ENCODE data around the gene CST3.

The CST3 gene

DNA sequence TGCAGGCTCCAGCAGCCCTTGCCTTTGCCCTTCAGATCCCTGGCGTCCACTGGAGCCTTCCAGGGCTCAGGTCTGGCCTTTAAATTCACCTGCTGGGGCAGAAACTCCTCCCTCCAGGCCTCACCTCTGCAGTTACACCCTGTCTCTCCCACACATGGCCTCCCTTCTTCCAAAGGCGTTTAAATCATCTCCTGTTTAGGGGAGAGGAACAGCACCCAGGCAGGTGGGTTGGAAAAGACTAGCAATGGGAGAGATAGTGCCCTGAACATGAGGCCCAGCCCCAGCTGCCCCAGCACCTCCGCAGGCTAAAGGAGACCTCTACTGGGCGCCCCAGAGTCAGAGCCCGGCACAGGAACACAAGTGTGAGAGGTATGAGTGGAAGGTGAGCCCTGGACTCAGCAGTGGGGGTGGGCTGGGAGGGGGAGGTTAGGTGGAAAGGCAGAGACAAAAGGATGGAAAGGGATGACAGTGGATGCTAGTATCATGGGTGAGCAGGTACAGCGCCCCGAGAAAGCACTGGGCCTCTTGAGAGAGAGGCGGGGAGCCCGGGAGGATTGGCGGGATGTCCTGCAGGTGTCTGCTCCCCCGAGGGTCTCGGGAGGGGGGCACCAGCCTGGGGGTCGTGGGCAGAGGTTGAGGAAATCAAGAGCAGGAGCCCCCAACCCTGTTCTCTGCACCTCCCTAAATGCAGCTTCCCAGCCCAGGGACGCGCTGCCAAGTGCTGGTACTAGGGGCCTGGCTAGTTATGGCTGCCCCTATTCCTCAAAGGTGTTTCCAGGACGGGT lies 31.7 kb downstream of the CST3 start, which contains the start of gene CST9:
TSS of gene CST9 (minus strand) at position 51 of the 785 bp plus-strand sequence. CDS start 53 bp downstream, outside the sequence.
- no peak for DNase-seq (ENCODE audit: low spot score)
- TF ChIP-seq, protein P1, sequence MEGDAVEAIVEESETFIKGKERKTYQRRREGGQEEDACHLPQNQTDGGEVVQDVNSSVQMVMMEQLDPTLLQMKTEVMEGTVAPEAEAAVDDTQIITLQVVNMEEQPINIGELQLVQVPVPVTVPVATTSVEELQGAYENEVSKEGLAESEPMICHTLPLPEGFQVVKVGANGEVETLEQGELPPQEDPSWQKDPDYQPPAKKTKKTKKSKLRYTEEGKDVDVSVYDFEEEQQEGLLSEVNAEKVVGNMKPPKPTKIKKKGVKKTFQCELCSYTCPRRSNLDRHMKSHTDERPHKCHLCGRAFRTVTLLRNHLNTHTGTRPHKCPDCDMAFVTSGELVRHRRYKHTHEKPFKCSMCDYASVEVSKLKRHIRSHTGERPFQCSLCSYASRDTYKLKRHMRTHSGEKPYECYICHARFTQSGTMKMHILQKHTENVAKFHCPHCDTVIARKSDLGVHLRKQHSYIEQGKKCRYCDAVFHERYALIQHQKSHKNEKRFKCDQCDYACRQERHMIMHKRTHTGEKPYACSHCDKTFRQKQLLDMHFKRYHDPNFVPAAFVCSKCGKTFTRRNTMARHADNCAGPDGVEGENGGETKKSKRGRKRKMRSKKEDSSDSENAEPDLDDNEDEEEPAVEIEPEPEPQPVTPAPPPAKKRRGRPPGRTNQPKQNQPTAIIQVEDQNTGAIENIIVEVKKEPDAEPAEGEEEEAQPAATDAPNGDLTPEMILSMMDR (IDR thresholded peaks at IDR 0.05; ENCODE audit: extremely low read depth, missing control alignments), result no peak

DNA sequence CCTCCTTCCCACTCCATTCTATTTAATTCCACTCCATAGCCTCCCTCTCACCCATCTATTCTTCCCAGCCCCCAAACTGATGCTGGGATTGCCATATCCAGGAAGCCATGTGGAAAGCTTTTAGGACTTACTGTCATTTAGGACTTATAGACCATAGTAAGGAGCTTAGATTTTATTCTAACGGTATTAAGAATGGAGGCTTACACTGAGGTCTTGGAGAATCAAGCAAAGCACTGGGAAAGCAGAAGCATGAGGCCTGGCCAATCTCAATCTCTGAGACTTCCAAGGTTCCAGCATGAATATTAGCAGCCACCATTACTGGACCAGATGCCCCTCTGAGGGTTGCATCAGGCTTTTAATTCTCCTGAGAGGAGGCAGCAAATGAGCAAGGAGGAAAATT lies 33.4 kb downstream of the CST3 start:
- no peak for DNase-seq (ENCODE audit: low spot score)
- TF ChIP-seq, protein P1 (IDR thresholded peaks at IDR 0.05; ENCODE audit: extremely low read depth, missing control alignments), result no peak

DNA sequence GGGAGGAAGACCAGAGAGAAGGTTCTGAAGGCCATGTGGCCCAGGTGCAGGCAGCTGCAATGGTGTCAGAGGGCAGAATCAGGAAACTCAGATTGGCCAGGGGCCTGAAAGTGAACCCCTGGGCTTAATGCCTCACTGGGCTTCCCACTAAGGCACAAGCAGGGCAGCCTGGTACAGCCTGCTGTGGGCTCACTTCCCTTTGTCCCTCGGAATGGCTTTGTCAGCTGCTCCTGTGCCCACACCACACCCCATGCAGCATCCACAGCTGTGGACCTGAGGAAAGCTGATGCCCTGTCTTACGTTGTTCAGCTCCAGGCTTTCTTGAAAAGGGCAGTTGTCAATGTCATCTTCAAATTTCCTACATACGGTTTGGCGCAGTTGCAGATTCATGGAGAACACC lies 34.4 kb downstream of the CST3 start:
- TF ChIP-seq, protein P1 (IDR thresholded peaks at IDR 0.05; ENCODE audit: extremely low read depth, missing control alignments), result no peak
- DNase-seq (ENCODE audit: low spot score), result no peak

DNA sequence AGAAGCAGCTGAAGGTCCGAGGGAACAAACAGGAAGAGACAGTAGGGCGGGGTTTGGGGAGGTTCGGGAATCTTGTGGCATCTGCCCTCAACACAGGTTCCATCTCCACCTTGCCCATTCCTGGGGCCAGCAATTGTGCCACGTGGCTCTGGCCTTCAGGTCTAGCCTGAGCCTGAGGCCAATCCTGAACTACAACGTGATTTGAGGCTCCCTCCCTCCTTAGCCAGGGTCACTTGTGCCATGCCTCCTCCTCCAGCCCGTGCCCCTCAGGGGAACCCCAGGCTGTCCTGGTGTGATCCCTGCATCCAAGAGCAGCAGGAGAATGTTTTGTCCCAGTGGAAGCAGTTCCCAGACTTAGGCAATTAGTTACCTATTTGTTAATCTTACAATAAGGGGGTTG lies 35.1 kb downstream of the CST3 start:
- TF ChIP-seq, protein P1 (IDR thresholded peaks at IDR 0.05; ENCODE audit: extremely low read depth, missing control alignments), result no peak
- no peak for DNase-seq (ENCODE audit: low spot score)

DNA sequence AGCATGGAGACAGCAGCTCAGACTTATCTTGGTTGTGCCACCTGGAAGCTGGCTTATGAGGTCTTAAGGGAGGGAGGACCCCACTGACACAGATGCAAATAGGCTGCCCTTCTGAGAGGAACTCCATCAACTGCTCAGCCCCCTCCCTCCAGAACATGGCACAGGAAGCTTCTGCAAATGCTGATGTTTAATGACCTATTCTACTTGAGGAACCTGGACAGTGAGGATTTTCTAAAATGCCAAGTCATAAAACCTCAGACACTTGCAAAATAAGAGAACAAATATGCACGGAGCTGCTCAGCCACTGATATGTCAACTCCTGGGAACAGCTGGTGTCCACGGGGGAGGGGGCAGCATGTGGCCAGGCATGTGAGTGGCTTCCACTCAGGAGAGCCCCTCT lies 35.5 kb downstream of the CST3 start:
- DNase-seq (ENCODE audit: low spot score), result no peak
- TF ChIP-seq, protein P1 (IDR thresholded peaks at IDR 0.05; ENCODE audit: extremely low read depth, missing control alignments), result no peak

DNA sequence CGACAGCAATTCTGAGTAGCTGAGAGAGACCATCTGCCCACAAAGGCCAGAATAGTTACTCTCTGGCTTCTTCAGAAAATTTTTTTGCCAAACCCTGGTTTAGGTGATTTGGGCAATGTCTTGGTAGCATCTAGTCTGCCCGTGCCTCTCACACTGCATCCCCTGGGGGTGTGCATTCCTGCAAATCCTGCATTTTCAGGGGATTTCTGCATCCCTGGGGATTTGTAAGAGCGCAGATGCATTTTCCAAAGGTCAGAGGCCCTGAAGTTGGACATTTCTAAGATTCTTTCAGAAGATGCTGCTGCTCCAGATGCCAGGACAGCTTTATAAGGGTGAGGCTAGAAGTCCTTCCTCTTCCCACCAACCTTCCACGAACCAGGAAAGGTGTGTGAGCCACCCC lies 36.0 kb downstream of the CST3 start:
- TF ChIP-seq, protein P1 (IDR thresholded peaks at IDR 0.05; ENCODE audit: extremely low read depth, missing control alignments), result no peak
- no peak for DNase-seq (ENCODE audit: low spot score)

DNA sequence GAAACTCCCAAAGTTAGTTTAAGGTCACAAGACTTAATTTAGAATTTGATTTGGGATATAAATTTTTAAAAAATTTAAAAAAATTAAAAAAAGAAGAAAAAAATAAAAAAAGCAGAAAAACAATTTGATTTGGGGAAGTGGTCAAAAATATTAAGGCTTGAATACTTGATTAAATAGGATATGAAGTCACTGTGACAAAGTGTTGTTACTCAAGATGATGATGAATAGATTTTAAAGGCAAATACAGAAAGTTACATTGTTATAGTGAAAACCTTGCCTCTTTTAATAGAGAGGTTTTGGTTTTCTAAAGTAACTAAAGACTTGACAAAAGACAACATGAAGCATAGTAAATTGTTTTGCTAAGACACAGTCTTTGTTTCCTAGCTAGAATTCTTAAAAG lies 39.3 kb downstream of the CST3 start:
- TF ChIP-seq, protein P1 (IDR thresholded peaks at IDR 0.05; ENCODE audit: extremely low read depth, missing control alignments), result no peak
- no peak for DNase-seq (ENCODE audit: low spot score)
